H9 (cell line): ENCODE data around the gene ZBTB38. TPM values are rescaled to one million over a fixed set of nuclear protein-coding genes. Genes with fewer than 3 reads are reported as not detected.

Experiments used
- DNase-seq: peaks from one replicate; pipeline ENCODE4 v3.0.0-alpha.2; 2017
- H2AFZ ChIP-seq: one replicate; pipeline ENCODE4 v1.6.1; 2013; ENCODE audit warnings: mild to moderate bottlenecking, low read length, control low read depth, moderate library complexity
- H2AK5ac ChIP-seq: 2 replicates; pipeline ENCODE4 v1.6.1; 2013; ENCODE audit warnings: low read length, control low read depth, mixed read lengths; ENCODE audit not compliant: insufficient read length
- H2BK120ac ChIP-seq: one replicate; pipeline ENCODE4 v1.6.1; 2013; ENCODE audit warnings: low read depth, mild to moderate bottlenecking, low read length, control low read depth, inconsistent platforms; ENCODE audit not compliant: poor library complexity, severe bottlenecking
- H2BK12ac ChIP-seq: 2 replicates; pipeline ENCODE4 v1.6.1; 2013; ENCODE audit warnings: low read length, control low read depth, mixed read lengths, low read depth; ENCODE audit not compliant: insufficient read length
- H2BK15ac ChIP-seq: 2 replicates; pipeline ENCODE4 v1.6.1; 2013; ENCODE audit warnings: low read depth, low read length, control low read depth
- H2BK20ac ChIP-seq: one replicate; pipeline ENCODE4 v1.6.1; 2013; ENCODE audit warnings: low read depth, mild to moderate bottlenecking, low read length, control low read depth, inconsistent platforms; ENCODE audit not compliant: poor library complexity, severe bottlenecking
- H2BK5ac ChIP-seq: 2 replicates; pipeline ENCODE4 v1.6.1; 2013; ENCODE audit warnings: low read length, control low read depth, mixed read lengths; ENCODE audit not compliant: insufficient read length
- H3K14ac ChIP-seq: 2 replicates; pipeline ENCODE4 v1.6.1; 2013; ENCODE audit warnings: low read length, control low read depth; ENCODE audit not compliant: insufficient read depth
- H3K18ac ChIP-seq: 2 replicates; pipeline ENCODE4 v1.6.1; 2013; ENCODE audit warnings: low read depth, mild to moderate bottlenecking, mixed read lengths, low read length, control low read depth; ENCODE audit not compliant: insufficient read length
- H3K23ac ChIP-seq: 2 replicates; pipeline ENCODE4 v1.6.1; 2013; ENCODE audit warnings: low read length, control low read depth, mixed read lengths, low read depth; ENCODE audit not compliant: insufficient read length
- H3K23me2 ChIP-seq: 2 replicates; pipeline ENCODE4 v1.6.1; 2013; ENCODE audit warnings: low read depth, mild to moderate bottlenecking, mixed read lengths, low read length, control low read depth; ENCODE audit not compliant: insufficient read length, poor library complexity, severe bottlenecking
- H3K27ac ChIP-seq: 2 replicates; pipeline ENCODE4 v1.5.1; 2013; ENCODE audit warnings: low read length, control low read depth, mixed read lengths, low read depth; ENCODE audit not compliant: insufficient read length
- H3K27me3 ChIP-seq: 2 replicates; pipeline ENCODE4 v1.6.1; 2013; ENCODE audit warnings: low read length, control low read depth, inconsistent platforms; ENCODE audit not compliant: insufficient read depth
- H3K4ac ChIP-seq: 2 replicates; pipeline ENCODE4 v1.6.1; 2013; ENCODE audit warnings: low read depth, mild to moderate bottlenecking, control low read depth, inconsistent platforms, low read length, moderate library complexity
- H3K4me1 ChIP-seq: 2 replicates; pipeline ENCODE4 v1.6.1; 2013; ENCODE audit warnings: low read length, control low read depth, inconsistent platforms; ENCODE audit not compliant: insufficient read depth
- H3K4me2 ChIP-seq: 2 replicates; pipeline ENCODE4 v1.6.1; 2013; ENCODE audit warnings: low read length, control low read depth, mixed read lengths; ENCODE audit not compliant: insufficient read length, insufficient read depth
- H3K56ac ChIP-seq: 2 replicates; pipeline ENCODE4 v1.6.1; 2013; ENCODE audit warnings: low read depth, mild to moderate bottlenecking, mixed read lengths, low read length, control low read depth; ENCODE audit not compliant: insufficient read length
- H3K79me1 ChIP-seq: 2 replicates; pipeline ENCODE4 v1.6.1; 2013; ENCODE audit warnings: low read depth, mild to moderate bottlenecking, moderate library complexity, low read length, control low read depth, inconsistent platforms; ENCODE audit not compliant: insufficient read depth, poor library complexity, severe bottlenecking
- H3K79me2 ChIP-seq: 2 replicates; pipeline ENCODE4 v1.6.1; 2013; ENCODE audit warnings: low read length, control low read depth, inconsistent platforms; ENCODE audit not compliant: insufficient read depth
- H3K9ac ChIP-seq: 2 replicates; pipeline ENCODE4 v1.6.1; 2013; ENCODE audit warnings: low read length, control low read depth, mixed read lengths; ENCODE audit not compliant: insufficient read length; ENCODE audit errors: extremely low read depth
- H3K9me3 ChIP-seq: one replicate; pipeline ENCODE4 v1.6.1; 2013; ENCODE audit warnings: low read depth, low read length, inconsistent platforms; ENCODE audit not compliant: control insufficient read depth
- H3T11ph ChIP-seq: one replicate; pipeline ENCODE4 v1.6.1; 2013; ENCODE audit warnings: mild to moderate bottlenecking, low read length, control low read depth, inconsistent platforms
- H4K20me1 ChIP-seq: one replicate; pipeline ENCODE4 v1.6.1; 2013; ENCODE audit not compliant: control insufficient read depth, insufficient read length, insufficient read depth
- H4K5ac ChIP-seq: 2 replicates; pipeline ENCODE4 v1.6.1; 2013; ENCODE audit warnings: low read depth, mild to moderate bottlenecking, mixed read lengths, low read length, control low read depth; ENCODE audit not compliant: insufficient read length
- H4K8ac ChIP-seq: replicated peaks from 2 replicates; pipeline ENCODE4 v1.6.1; 2013; ENCODE audit warnings: low read length, control low read depth, mixed read lengths, low read depth; ENCODE audit not compliant: insufficient read length
- H4K91ac ChIP-seq: 2 replicates; pipeline ENCODE4 v1.6.1; 2013; ENCODE audit warnings: low read depth, mild to moderate bottlenecking, moderate library complexity, mixed read lengths, low read length, control low read depth; ENCODE audit not compliant: insufficient read length
- H3K27ac Mint-ChIP-seq, 3 experiments: 2 replicates in 2 of 3; 3 replicates in 1 of 3; pipeline ENCODE4 v1.8.0; 2020 to 2021; ENCODE audit warnings: mixed read lengths in 3 of 3, mild to moderate bottlenecking in 1 of 3, moderate library complexity in 1 of 3
- H3K27me3 Mint-ChIP-seq: 2 replicates; pipeline ENCODE4 v1.8.0; 2021; ENCODE audit warnings: low read depth, mild to moderate bottlenecking, moderate library complexity, mixed read lengths
- H3K36me3 Mint-ChIP-seq, 3 experiments: 2 replicates in 2 of 3; 3 replicates in 1 of 3; pipeline ENCODE4 v1.8.0; 2020 to 2021; ENCODE audit warnings: low read depth in 3 of 3, mixed read lengths in 3 of 3; ENCODE audit not compliant: insufficient read depth in 1 of 3
- H3K4me1 Mint-ChIP-seq, 2 experiments: 2 replicates each; pipeline ENCODE4 v1.8.0; 2020; ENCODE audit warnings: mixed read lengths in 2 of 2
- H3K4me3 Mint-ChIP-seq, 2 experiments: 2 replicates in 1 of 2; 3 replicates in 1 of 2; pipeline ENCODE4 v1.8.0; 2020 to 2021; ENCODE audit warnings: mild to moderate bottlenecking in 2 of 2, mixed read lengths in 2 of 2, moderate library complexity in 1 of 2
- H3K9me3 Mint-ChIP-seq, 2 experiments: 2 replicates in 1 of 2; 3 replicates in 1 of 2; pipeline ENCODE4 v1.8.0; 2020; ENCODE audit warnings: mild to moderate bottlenecking in 2 of 2, mixed read lengths in 2 of 2, moderate library complexity in 1 of 2
- CTCF ChIP-seq: fragments of 200-600 bp; sonication (generic); conservative IDR thresholded peaks from 3 replicates; pipeline ENCODE4 v1.8.0; 2021; ENCODE audit warnings: antibody characterized with exemption, mild to moderate bottlenecking
- WGBS: extraction: QIAGEN DNeasy Blood & Tissue Kit; methylation state at CpG from one replicate; pipeline ENCODE4 v1.1.7; 2013; ENCODE audit warnings: missing lambda C conversion rate, low lambda C conversion rate, mixed read lengths; ENCODE audit not compliant: insufficient read length; ENCODE audit errors: extremely low coverage; 5-methylcytosine and 5-hydroxymethylcytosine counted together
- total RNA-seq: library from RNA; stranded (reverse); gene quantifications from 2 replicates; pipeline ENCODE4 v1.2.1, GENCODE V29; 2021

ZBTB38 gene
- total RNA-seq, 1 experiment from 2014 or later: 14.6 TPM

DNA sequence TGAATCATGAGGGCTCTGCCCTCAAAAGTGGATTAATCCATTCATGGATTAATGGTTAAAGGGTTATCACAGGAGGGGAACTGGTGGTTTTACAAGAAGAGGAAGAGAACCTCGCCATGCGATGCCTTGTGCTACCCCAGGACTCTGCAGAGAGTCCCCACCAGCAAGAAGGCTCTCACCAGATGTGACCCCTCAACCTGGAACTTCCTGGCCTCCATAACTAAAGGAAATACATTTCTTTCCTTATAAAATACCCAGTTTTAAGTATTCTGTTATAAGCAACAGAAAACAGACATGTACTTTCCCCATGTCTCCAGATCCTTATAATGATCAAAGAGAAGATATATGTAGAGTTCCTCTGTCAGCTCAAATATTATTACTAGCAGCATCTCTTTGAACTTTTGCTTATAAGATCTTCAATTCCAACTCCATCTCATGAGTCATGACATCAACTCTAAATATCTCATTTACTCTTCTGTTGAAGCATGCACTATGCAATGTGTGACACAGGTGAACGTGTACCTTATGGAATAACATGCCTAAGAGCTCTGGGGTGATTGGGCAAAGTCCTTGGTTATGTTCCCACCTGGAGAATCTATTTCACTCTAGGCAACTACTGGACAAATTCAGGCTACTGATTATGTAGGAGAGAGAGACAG, 37.5 kb upstream of the ZBTB38 start:
- Mint-ChIP-seq H3K4me3 (no peak overlapping the region), H3K36me3 (no peaks in the 10 kb centered on the region), H3K9me3 (no peaks in the 10 kb centered on the region), H3K4me1 (peaks cover 17% of the 10 kb centered on the region in 2 experiments), H3K27ac (no peak overlapping the region), H3K27me3 (peaks cover 8% of the 10 kb centered on the region)
- Histone ChIP-seq H3K23ac (no peak overlapping the region), H3K23me2 (no peaks in the 10 kb centered on the region), H2BK5ac (no peak overlapping the region), H3K9me3 (no peaks in the 10 kb centered on the region), H3K14ac (no peak overlapping the region), H2BK120ac (no peak overlapping the region), H4K20me1 (no peaks in the 10 kb centered on the region), H3T11ph (no peak overlapping the region), H3K9ac (no peak overlapping the region), H3K4ac (no peak overlapping the region), H3K79me2 (no peaks in the 10 kb centered on the region), H2BK15ac (no peak overlapping the region), H3K27me3 (no peaks in the 10 kb centered on the region), H3K79me1 (no peaks in the 10 kb centered on the region), H4K8ac (no peak overlapping the region), H3K27ac (no peak overlapping the region), H2BK12ac (no peak overlapping the region), H4K91ac (no peak overlapping the region), H2AK5ac (no peak overlapping the region), H3K18ac (no peak overlapping the region), H4K5ac (no peak overlapping the region), H3K56ac (no peak overlapping the region), H2BK20ac (no peak overlapping the region), H2AFZ (no peak overlapping the region), H3K4me1 (peaks cover 2% of the 10 kb centered on the region; the same call in 1 of the 2 replicates), H3K4me2 (no peak overlapping the region)
- TF ChIP-seq CTCF: no peak
- DNase-seq: no peak
- WGBS: no CpG with 5 or more reads among the region's 3 CpGs
